ENCODE data around the gene SLFN5. TPM values are rescaled to one million over a fixed set of nuclear protein-coding genes. Genes with fewer than 3 reads are reported as not detected.
"Not testable (repeated sequence)": the region's sequence is repeated elsewhere in the genome, so short reads cannot be mapped to it uniquely, and the experiment has no call there.

The SLFN5 gene
- polyA plus RNA-seq, 1 of the 3 experiments (the other 2 are of a cell fraction) = 1.4 TPM

DNA sequence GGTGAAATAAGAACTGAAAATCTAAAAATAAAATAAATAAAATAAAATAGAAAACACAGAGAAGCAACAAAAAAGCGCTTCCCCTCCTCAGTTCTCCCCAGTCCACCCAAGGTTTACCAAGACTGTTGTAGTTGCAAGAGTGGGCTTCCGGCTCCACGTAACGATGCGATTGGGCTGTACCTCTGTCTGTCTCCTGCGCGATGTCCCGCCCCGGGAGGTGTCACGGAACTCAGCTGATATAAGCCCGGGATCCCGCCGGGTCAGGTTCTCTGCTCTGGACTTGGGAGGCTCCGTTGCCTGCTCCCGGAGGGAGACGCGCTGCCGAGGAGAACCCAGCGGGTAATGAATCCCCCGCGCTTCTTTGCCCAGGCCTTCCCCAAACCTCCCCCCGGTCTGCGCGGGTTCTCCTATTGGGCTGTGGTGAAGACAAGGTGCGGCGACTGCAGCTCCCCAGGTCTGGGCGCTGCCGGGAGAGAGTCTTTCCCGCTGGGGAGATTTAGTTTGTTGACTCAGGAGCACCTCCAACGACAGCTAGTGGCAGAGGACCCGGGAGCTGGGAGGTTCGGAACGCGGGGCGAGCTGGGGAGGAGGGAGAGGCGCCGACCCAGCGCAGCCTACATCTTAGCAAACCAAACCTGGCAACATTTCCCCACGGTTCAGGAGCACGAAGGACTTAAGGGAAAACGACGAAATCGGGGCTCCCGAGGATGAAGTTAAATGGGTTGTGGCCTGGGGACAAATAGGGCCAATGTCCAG lies at the start of gene SLFN5 (continued):
- TF ChIP-seq, protein P1, sequence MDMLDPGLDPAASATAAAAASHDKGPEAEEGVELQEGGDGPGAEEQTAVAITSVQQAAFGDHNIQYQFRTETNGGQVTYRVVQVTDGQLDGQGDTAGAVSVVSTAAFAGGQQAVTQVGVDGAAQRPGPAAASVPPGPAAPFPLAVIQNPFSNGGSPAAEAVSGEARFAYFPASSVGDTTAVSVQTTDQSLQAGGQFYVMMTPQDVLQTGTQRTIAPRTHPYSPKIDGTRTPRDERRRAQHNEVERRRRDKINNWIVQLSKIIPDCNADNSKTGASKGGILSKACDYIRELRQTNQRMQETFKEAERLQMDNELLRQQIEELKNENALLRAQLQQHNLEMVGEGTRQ (IDR thresholded peaks at IDR 0.05; ENCODE audit: borderline replicate concordance, low read depth, low read length) = no peak

DNA sequence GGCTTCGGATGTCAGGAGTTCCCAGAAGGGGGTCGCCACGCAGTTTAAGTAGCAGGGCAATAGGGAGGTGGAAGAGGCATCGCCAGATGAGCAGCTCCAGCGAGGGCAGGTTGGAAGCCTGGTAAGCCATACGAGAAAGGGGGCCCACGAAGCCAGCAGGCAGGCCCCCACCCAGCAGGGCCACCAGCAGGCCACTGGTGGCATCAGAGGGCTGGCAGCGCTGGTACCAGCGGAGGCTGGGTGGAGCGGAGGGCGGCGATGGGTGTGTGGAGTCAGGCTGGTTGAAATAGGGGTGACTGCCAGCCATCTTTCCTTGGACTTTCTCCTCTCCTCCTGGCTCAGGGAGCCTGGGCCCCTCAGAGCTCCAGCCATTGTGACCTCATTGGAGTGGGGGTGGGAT lies 48.9 kb upstream of the SLFN5 start, which contains the start of gene SLC35G3:
SLC35G3 (minus strand) TSS at position 393 of the 400 bp plus-strand sequence; CDS start at position 307, 86 bp downstream.
- H3K9ac ChIP-seq; H2AFZ ChIP-seq (ENCODE audit: low read depth); POLR2A ChIA-PET; DNase-seq; H3K27me3 ChIP-seq (ENCODE audit: insufficient read depth); H4K20me1 ChIP-seq (ENCODE audit: insufficient read depth); H3K27ac ChIP-seq (ENCODE audit: low read depth in 2 of 2, low read length in 1 of 2); H3F3A ChIP-seq (replicated peaks; ENCODE audit: insufficient read depth); H3K4me1 ChIP-seq (ENCODE audit: control insufficient read depth in 1 of 2, insufficient read depth in 2 of 2, low read depth in 1 of 2, low read length in 1 of 2); CTCF ChIA-PET; H3K9me2 ChIP-seq; H3K79me2 ChIP-seq (ENCODE audit: insufficient read depth); H3K9me3 ChIP-seq; H3K4me2 ChIP-seq; H3K4me3 ChIP-seq (ENCODE audit: low read depth in 2 of 2, low read length in 1 of 2); H3K36me3 ChIP-seq (replicated peaks in 1 of 2; ENCODE audit: control insufficient read depth in 1 of 2, insufficient read depth in 2 of 2, low read length in 1 of 2): not testable (repeated sequence)
- 47% methylated on average over 8 of the region's 12 CpGs for WGBS (ENCODE audit: low lambda C conversion rate)

DNA sequence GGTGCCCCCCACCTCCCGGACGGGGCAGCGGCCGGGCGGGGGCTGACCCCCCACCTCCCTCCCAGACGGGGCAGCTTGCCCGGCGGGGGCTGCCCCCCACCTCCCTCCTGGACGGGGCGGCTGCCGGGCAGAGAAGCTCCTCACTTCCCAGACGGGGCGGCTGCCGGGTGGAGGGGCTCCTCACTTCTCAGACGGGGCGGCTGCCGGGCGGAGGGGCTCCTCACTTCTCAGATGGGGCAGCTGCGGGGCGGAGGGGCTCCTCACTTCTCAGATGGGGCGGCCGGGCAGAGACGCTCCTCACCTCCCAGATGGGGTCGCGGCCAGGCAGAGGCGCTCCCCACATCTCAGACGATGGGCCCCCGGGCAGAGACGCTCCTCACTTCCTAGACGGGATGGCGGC lies 47.8 kb upstream of the SLFN5 start:
- H3K27me3 ChIP-seq (ENCODE audit: insufficient read depth); H3K4me2 ChIP-seq; POLR2A ChIA-PET; H3K27ac ChIP-seq (ENCODE audit: low read depth in 2 of 2, low read length in 1 of 2); H3K9me2 ChIP-seq; H4K20me1 ChIP-seq (ENCODE audit: insufficient read depth); H3K4me1 ChIP-seq (ENCODE audit: control insufficient read depth in 1 of 2, insufficient read depth in 2 of 2, low read depth in 1 of 2, low read length in 1 of 2); H3F3A ChIP-seq (replicated peaks; ENCODE audit: insufficient read depth); H3K4me3 ChIP-seq (ENCODE audit: low read depth in 2 of 2, low read length in 1 of 2); H3K79me2 ChIP-seq (ENCODE audit: insufficient read depth); H3K9me3 ChIP-seq; DNase-seq; H2AFZ ChIP-seq (ENCODE audit: low read depth); H3K9ac ChIP-seq; H3K36me3 ChIP-seq (replicated peaks in 1 of 2; ENCODE audit: control insufficient read depth in 1 of 2, insufficient read depth in 2 of 2, low read length in 1 of 2): not testable (repeated sequence)
- WGBS (ENCODE audit: low lambda C conversion rate) = 59% methylated on average over 14 of the region's 31 CpGs
- CTCF ChIA-PET = interaction anchor here (0.6 kb wide), 1 partner anchor 163 kb away, joined by 3 read pairs; no protein-coding TSS in a partner anchor

DNA sequence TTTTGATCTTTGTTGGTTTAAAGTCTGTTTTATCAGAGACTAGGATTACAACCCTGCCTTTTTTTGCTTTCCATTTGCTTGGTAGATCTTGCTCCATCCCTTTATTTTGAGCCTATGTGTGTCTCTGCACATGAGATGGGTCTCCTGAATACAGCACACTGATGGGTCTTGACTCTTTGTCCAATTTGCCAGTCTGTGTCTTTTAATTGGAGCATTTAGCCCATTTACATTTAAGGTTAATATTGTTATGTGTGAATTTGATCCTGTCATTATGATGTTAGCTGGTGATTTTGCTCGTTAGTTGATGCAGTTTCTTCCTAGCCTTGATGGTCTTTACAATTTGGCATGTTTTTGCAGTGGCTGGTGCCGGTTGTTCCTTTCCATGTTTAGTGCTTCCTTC lies 40.3 kb upstream of the SLFN5 start:
- CTCF ChIA-PET; H3K9me3 ChIP-seq; DNase-seq; POLR2A ChIA-PET; H3K27me3 ChIP-seq (ENCODE audit: insufficient read depth); H3K9me2 ChIP-seq; H3K79me2 ChIP-seq (ENCODE audit: insufficient read depth); H3K9ac ChIP-seq; H3K36me3 ChIP-seq (replicated peaks in 1 of 2; ENCODE audit: control insufficient read depth in 1 of 2, insufficient read depth in 2 of 2, low read length in 1 of 2); H3F3A ChIP-seq (replicated peaks; ENCODE audit: insufficient read depth); H3K27ac ChIP-seq (ENCODE audit: low read depth in 2 of 2, low read length in 1 of 2); H3K4me1 ChIP-seq (ENCODE audit: control insufficient read depth in 1 of 2, insufficient read depth in 2 of 2, low read depth in 1 of 2, low read length in 1 of 2); H3K4me2 ChIP-seq; H4K20me1 ChIP-seq (ENCODE audit: insufficient read depth); H2AFZ ChIP-seq (ENCODE audit: low read depth); H3K4me3 ChIP-seq (ENCODE audit: low read depth in 2 of 2, low read length in 1 of 2): not testable (repeated sequence)
- WGBS (ENCODE audit: low lambda C conversion rate) = 0% methylated on average over 1 of the region's 2 CpGs

Data from SK-N-SH (cell line).